HL-60 (cell line): ENCODE measurements around the gene TOGARAM1.

Experiments used
- GABPA ChIP-seq: IDR thresholded peaks from 2 replicates; pipeline ENCODE4 v1.6.1; 2012; ENCODE audit warnings: low read depth
- POLR2AphosphoS5 ChIP-seq: IDR thresholded peaks from 2 replicates; pipeline ENCODE4 v1.6.1; 2012; ENCODE audit warnings: low read depth
- TF ChIP-seq, protein P1 (sequence below): IDR thresholded peaks from one replicate; pipeline ENCODE4 v1.5.1; 2011; ENCODE audit warnings: low read length, control low read depth, inconsistent platforms; ENCODE audit not compliant: insufficient read depth
- TF ChIP-seq, protein P2 (sequence below): IDR thresholded peaks from 2 replicates; pipeline ENCODE4 v1.6.1; 2012; ENCODE audit warnings: low read depth; ENCODE audit not compliant: insufficient replicate concordance

GRCh38 chr14:45038256-45038655, 76.3 kb downstream of the TOGARAM1 start:
- TF ChIP-seq, protein P1, sequence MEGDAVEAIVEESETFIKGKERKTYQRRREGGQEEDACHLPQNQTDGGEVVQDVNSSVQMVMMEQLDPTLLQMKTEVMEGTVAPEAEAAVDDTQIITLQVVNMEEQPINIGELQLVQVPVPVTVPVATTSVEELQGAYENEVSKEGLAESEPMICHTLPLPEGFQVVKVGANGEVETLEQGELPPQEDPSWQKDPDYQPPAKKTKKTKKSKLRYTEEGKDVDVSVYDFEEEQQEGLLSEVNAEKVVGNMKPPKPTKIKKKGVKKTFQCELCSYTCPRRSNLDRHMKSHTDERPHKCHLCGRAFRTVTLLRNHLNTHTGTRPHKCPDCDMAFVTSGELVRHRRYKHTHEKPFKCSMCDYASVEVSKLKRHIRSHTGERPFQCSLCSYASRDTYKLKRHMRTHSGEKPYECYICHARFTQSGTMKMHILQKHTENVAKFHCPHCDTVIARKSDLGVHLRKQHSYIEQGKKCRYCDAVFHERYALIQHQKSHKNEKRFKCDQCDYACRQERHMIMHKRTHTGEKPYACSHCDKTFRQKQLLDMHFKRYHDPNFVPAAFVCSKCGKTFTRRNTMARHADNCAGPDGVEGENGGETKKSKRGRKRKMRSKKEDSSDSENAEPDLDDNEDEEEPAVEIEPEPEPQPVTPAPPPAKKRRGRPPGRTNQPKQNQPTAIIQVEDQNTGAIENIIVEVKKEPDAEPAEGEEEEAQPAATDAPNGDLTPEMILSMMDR = no peak
- TF ChIP-seq POLR2AphosphoS5 (no peak), GABPA (no peak)
- TF ChIP-seq, protein P2, sequence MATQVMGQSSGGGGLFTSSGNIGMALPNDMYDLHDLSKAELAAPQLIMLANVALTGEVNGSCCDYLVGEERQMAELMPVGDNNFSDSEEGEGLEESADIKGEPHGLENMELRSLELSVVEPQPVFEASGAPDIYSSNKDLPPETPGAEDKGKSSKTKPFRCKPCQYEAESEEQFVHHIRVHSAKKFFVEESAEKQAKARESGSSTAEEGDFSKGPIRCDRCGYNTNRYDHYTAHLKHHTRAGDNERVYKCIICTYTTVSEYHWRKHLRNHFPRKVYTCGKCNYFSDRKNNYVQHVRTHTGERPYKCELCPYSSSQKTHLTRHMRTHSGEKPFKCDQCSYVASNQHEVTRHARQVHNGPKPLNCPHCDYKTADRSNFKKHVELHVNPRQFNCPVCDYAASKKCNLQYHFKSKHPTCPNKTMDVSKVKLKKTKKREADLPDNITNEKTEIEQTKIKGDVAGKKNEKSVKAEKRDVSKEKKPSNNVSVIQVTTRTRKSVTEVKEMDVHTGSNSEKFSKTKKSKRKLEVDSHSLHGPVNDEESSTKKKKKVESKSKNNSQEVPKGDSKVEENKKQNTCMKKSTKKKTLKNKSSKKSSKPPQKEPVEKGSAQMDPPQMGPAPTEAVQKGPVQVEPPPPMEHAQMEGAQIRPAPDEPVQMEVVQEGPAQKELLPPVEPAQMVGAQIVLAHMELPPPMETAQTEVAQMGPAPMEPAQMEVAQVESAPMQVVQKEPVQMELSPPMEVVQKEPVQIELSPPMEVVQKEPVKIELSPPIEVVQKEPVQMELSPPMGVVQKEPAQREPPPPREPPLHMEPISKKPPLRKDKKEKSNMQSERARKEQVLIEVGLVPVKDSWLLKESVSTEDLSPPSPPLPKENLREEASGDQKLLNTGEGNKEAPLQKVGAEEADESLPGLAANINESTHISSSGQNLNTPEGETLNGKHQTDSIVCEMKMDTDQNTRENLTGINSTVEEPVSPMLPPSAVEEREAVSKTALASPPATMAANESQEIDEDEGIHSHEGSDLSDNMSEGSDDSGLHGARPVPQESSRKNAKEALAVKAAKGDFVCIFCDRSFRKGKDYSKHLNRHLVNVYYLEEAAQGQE = no peak
